Thoracic aorta (tissue), 2 donors: ENCODE data around the gene FUBP3. TPM values are rescaled to one million over a fixed set of nuclear protein-coding genes. Genes with fewer than 3 reads are reported as not detected.
A peak's percentile ranks its signal among the peaks of the same experiment; 100 is the strongest.

Source experiments
- ATAC-seq: fragments of 150-250 bp; one replicate; pipeline ENCODE4 v1.8.0; 2017; ENCODE audit warnings: low read depth; ENCODE audit not compliant: insufficient number of reproducible peaks, low FRiP score
- DNase-seq: peaks from one replicate; pipeline ENCODE4 v3.0.0-alpha.2; 2020; ENCODE audit warnings: low spot score
- H3K27ac ChIP-seq, 2 donors: fragments of 200-600 bp; sonication (generic); 1 replicate in 1 of 2; 2 replicates in 1 of 2; pipeline ENCODE4 v1.5.1; 2016; ENCODE audit warnings: mild to moderate bottlenecking in 2 of 2, moderate library complexity in 2 of 2
- H3K27me3 ChIP-seq: fragments of 200-600 bp; sonication (generic); replicated peaks from 2 replicates; pipeline ENCODE4 v1.6.0; 2016; ENCODE audit warnings: mild to moderate bottlenecking; ENCODE audit not compliant: insufficient read depth
- H3K36me3 ChIP-seq: fragments of 200-600 bp; sonication (generic); one replicate; pipeline ENCODE4 v1.5.1; 2016
- H3K4me1 ChIP-seq, 2 donors: fragments of 200-600 bp; sonication (generic); 1 replicate in 1 of 2; 2 replicates in 1 of 2; pipeline versions ENCODE4 v1.5.1 to v1.6.0; 2016; ENCODE audit warnings: low read depth in 2 of 2, mild to moderate bottlenecking in 1 of 2; ENCODE audit not compliant: control insufficient read depth in 1 of 2
- H3K4me3 ChIP-seq: fragments of 200-600 bp; sonication (generic); 2 replicates; pipeline ENCODE4 v1.5.1; 2016; ENCODE audit warnings: mild to moderate bottlenecking
- H3K9me3 ChIP-seq: fragments of 200-600 bp; sonication (generic); 2 replicates; pipeline ENCODE4 v1.5.1; 2016
- total RNA-seq, 2 donors: library from RNA; depleted of rRNA; stranded (reverse); fragments of >200 nt; gene quantifications; one replicate each; pipeline versions ENCODE4 v1.1.0 to v1.2.3, GENCODE V29; 2016
- TF ChIP-seq, protein P1 (sequence below): fragments of 200-600 bp; sonication (generic); IDR thresholded peaks from one replicate; pipeline ENCODE4 v1.5.1; 2019; ENCODE audit warnings: antibody characterized with exemption

The FUBP3 gene
- total RNA-seq, 2 donors from 2014 or later = 62.9 to 127 TPM

GRCh38 chr9:130660326-130660682 lies 80.9 kb downstream of the FUBP3 start:
- Histone ChIP-seq H3K4me1 (peaks cover 35 to 57% of the 10 kb centered on the region in 2 donors), H3K27me3 (peaks cover 20% of the 10 kb centered on the region), H3K9me3 (no peaks in the 10 kb centered on the region)

DNA sequence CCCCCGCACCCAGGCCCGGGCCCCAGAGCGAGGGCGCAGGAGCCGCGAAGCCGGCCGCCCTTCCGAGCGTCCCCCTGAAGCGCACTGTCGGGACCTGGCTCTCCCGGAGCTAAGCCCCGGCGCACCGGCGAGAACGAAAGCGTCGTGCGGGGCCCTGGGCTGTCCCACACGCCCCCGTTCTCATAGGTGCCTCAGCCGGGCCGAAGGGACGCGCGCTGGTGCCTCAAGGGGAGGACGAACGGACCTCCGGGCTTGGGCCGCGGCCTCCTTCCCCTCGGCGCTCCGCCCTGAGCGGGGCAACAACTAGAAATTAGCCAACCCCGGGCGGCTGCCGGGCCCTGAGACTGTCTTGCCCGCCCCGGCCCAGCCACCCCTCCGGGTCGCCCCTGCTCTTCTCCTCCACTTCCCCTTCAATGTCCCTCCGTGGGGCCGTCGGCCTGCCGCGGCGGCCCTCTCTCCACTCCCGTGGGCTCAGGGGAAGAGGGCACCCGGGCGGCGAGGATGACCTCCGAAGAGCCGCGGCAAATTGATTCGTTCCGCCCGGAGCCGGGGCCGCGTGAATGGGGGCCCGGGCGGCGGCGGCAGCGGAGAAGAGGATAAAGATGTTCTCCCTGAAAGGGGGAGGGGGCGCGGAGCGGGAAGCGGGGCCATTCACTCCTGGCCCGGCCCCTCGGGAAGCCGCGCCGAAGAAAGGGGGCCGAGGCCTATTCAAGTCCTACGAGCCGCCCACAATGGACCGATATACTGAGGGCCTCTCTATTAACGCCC lies 81.5 kb downstream of the FUBP3 start:
- no peak for DNase-seq
- no peaks in the 10 kb centered on the region for H3K9me3 ChIP-seq
- ATAC-seq = no peak
- no peaks in the 10 kb centered on the region for H3K36me3 ChIP-seq
- H3K27me3 ChIP-seq = peaks cover 20% of the 10 kb centered on the region
- TF ChIP-seq, protein P1, sequence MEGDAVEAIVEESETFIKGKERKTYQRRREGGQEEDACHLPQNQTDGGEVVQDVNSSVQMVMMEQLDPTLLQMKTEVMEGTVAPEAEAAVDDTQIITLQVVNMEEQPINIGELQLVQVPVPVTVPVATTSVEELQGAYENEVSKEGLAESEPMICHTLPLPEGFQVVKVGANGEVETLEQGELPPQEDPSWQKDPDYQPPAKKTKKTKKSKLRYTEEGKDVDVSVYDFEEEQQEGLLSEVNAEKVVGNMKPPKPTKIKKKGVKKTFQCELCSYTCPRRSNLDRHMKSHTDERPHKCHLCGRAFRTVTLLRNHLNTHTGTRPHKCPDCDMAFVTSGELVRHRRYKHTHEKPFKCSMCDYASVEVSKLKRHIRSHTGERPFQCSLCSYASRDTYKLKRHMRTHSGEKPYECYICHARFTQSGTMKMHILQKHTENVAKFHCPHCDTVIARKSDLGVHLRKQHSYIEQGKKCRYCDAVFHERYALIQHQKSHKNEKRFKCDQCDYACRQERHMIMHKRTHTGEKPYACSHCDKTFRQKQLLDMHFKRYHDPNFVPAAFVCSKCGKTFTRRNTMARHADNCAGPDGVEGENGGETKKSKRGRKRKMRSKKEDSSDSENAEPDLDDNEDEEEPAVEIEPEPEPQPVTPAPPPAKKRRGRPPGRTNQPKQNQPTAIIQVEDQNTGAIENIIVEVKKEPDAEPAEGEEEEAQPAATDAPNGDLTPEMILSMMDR = no peak
- H3K4me3 ChIP-seq = peak overlapping the region; percentile 69
- H3K27ac ChIP-seq = no peak overlapping the region
- peaks cover 40 to 62% of the 10 kb centered on the region in 2 donors for H3K4me1 ChIP-seq

More at GRCh38 chr9:130660326-130660682, 80.9 kb downstream of the FUBP3 start:
- H3K36me3 ChIP-seq = no peaks in the 10 kb centered on the region
- peak overlapping the region; percentile 69 for H3K4me3 ChIP-seq
- H3K27ac ChIP-seq = no peak overlapping the region
- DNase-seq = no peak
- TF ChIP-seq, protein P1 = no peak
- no peak for ATAC-seq

GRCh38 chr9:130661451-130662098 lies 82.2 kb downstream of the FUBP3 start:
- no peak for DNase-seq
- Histone ChIP-seq H3K4me1 (peaks cover 42 to 70% of the 10 kb centered on the region in 2 donors), H3K36me3 (no peaks in the 10 kb centered on the region), H3K4me3 (peak overlapping the region; percentile 69), H3K27ac (no peak overlapping the region), H3K27me3 (peaks cover 20% of the 10 kb centered on the region), H3K9me3 (no peaks in the 10 kb centered on the region)
- ATAC-seq = no peak
- TF ChIP-seq, protein P1 = no peak

GRCh38 chr9:130662099-130662969 lies 83.0 kb downstream of the FUBP3 start:
- ATAC-seq = no peak
- Histone ChIP-seq H3K36me3 (no peaks in the 10 kb centered on the region), H3K4me3 (peak overlapping the region; percentile 43), H3K9me3 (no peaks in the 10 kb centered on the region), H3K27me3 (peaks cover 20% of the 10 kb centered on the region), H3K4me1 (peaks cover 42 to 73% of the 10 kb centered on the region in 2 donors), H3K27ac (no peak overlapping the region)
- TF ChIP-seq, protein P1 = no peak
- no peak for DNase-seq

DNA sequence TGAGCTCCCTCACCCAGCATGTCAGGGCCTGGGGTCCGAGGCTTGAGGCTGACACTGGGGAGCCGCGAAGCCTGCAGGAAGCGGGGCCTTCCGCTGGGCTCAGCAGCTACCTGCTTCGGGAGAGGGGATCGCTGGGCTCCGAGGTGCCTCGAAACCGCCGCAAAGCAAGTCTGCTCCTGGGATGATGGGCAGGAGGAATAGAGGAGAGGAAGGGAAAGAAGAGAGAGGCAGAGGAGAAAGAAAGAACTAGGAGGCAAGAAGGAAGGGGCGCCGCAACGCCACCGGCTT lies 83.5 kb downstream of the FUBP3 start:
- Histone ChIP-seq H3K4me3 (peak overlapping the region; percentile 43), H3K4me1 (peaks cover 42 to 73% of the 10 kb centered on the region in 2 donors), H3K36me3 (no peaks in the 10 kb centered on the region), H3K27me3 (peaks cover 20% of the 10 kb centered on the region), H3K9me3 (no peaks in the 10 kb centered on the region), H3K27ac (no peak overlapping the region)
- DNase-seq (no peak), ATAC-seq (no peak)
- TF ChIP-seq, protein P1 = no peak
